Nephron progenitor cell (in vitro differentiated cells): ENCODE measurements around the gene PTGER3.
A peak's percentile ranks its signal among the peaks of the same experiment; 100 is the strongest.

Source experiments
- DNase-seq: peaks from one replicate; pipeline ENCODE4 v3.0.0; 2021
- H3K27ac Mint-ChIP-seq: 2 replicates; pipeline ENCODE4 v1.8.0; 2021; ENCODE audit warnings: mild to moderate bottlenecking, moderate library complexity, mixed read lengths
- H3K27me3 Mint-ChIP-seq: 2 replicates; pipeline ENCODE4 v1.8.0; 2021; ENCODE audit warnings: mild to moderate bottlenecking, low read depth, mixed read lengths; ENCODE audit not compliant: poor library complexity
- H3K36me3 Mint-ChIP-seq: 2 replicates; pipeline ENCODE4 v1.8.0; 2021; ENCODE audit warnings: low read depth, mixed read lengths
- H3K4me1 Mint-ChIP-seq: 2 replicates; pipeline ENCODE4 v1.8.0; 2021; ENCODE audit warnings: mixed read lengths
- H3K4me3 Mint-ChIP-seq: 2 replicates; pipeline ENCODE4 v1.8.0; 2021; ENCODE audit warnings: mild to moderate bottlenecking, moderate library complexity, mixed read lengths
- H3K9me3 Mint-ChIP-seq: 2 replicates; pipeline ENCODE4 v1.8.0; 2021; ENCODE audit warnings: mild to moderate bottlenecking, moderate library complexity, mixed read lengths
- CTCF ChIP-seq: fragments of 200-600 bp; sonication (generic); IDR thresholded peaks from 2 replicates; pipeline ENCODE4 v1.5.0; 2021; ENCODE audit warnings: antibody characterized with exemption

Gene PTGER3

GRCh38 chr1:70977575-70977974 is 70.0 kb downstream of the PTGER3 start:
- Mint-ChIP-seq H3K4me1 (peaks cover 5% of the 10 kb centered on the region), H3K4me3 (no peak overlapping the region), H3K36me3 (no peaks in the 10 kb centered on the region), H3K27ac (no peak overlapping the region), H3K9me3 (no peaks in the 10 kb centered on the region), H3K27me3 (peaks cover 16% of the 10 kb centered on the region)
- no peak for TF ChIP-seq CTCF
- DNase-seq = no peak

- H3K27ac Mint-ChIP-seq = no peak overlapping the region
- H3K4me1 Mint-ChIP-seq = peaks cover 5% of the 10 kb centered on the region
- no peak overlapping the region for H3K4me3 Mint-ChIP-seq
- H3K36me3 Mint-ChIP-seq = no peaks in the 10 kb centered on the region
- H3K27me3 Mint-ChIP-seq = peaks cover 16% of the 10 kb centered on the region
- DNase-seq = no peak
- TF ChIP-seq CTCF = no peak
- no peaks in the 10 kb centered on the region for H3K9me3 Mint-ChIP-seq
Observed at GRCh38 chr1:70977041-70977440, 70.6 kb downstream of the PTGER3 start.

- H3K27me3 Mint-ChIP-seq = peaks cover 10% of the 10 kb centered on the region
- H3K27ac Mint-ChIP-seq = no peak overlapping the region
- no peaks in the 10 kb centered on the region for H3K36me3 Mint-ChIP-seq
Observed at GRCh38 chr1:70973754-70974153, 73.9 kb downstream of the PTGER3 start.

GRCh38 chr1:70970407-70970806 is 77.2 kb downstream of the PTGER3 start:
- DNase-seq = no peak
- no peak overlapping the region for H3K4me3 Mint-ChIP-seq
- no peaks in the 10 kb centered on the region for H3K27me3 Mint-ChIP-seq
- peaks cover 5% of the 10 kb centered on the region for H3K4me1 Mint-ChIP-seq
- TF ChIP-seq CTCF = no peak
- H3K36me3 Mint-ChIP-seq = no peaks in the 10 kb centered on the region
- no peaks in the 10 kb centered on the region for H3K9me3 Mint-ChIP-seq
- H3K27ac Mint-ChIP-seq = no peak overlapping the region

More at GRCh38 chr1:70973754-70974153, 73.9 kb downstream of the PTGER3 start:
- H3K4me3 Mint-ChIP-seq = no peak overlapping the region
- TF ChIP-seq CTCF = no peak
- no peak for DNase-seq
- H3K9me3 Mint-ChIP-seq = no peaks in the 10 kb centered on the region
- H3K4me1 Mint-ChIP-seq = peaks cover 5% of the 10 kb centered on the region

GRCh38 chr1:70966018-70966638 is 81.5 kb downstream of the PTGER3 start:
- no peaks in the 10 kb centered on the region for H3K27me3 Mint-ChIP-seq
- peak; percentile 43 for TF ChIP-seq CTCF
- no peak for DNase-seq
- H3K36me3 Mint-ChIP-seq = no peaks in the 10 kb centered on the region
- H3K9me3 Mint-ChIP-seq = peaks cover 4% of the 10 kb centered on the region
- no peak overlapping the region for H3K4me3 Mint-ChIP-seq
- no peak overlapping the region for H3K27ac Mint-ChIP-seq
- no peaks in the 10 kb centered on the region for H3K4me1 Mint-ChIP-seq

GRCh38 chr1:70963374-70963773 is 84.2 kb downstream of the PTGER3 start:
- Mint-ChIP-seq H3K36me3 (no peaks in the 10 kb centered on the region), H3K9me3 (peaks cover 4% of the 10 kb centered on the region), H3K27ac (no peak overlapping the region), H3K4me1 (no peaks in the 10 kb centered on the region), H3K4me3 (no peak overlapping the region), H3K27me3 (no peaks in the 10 kb centered on the region)
- no peak for DNase-seq
- no peak for TF ChIP-seq CTCF
